GM10266 (cell line): ENCODE results near the gene RSBN1L.
"Not testable (repeated sequence)": the region's sequence is repeated elsewhere in the genome, so short reads cannot be mapped to it uniquely, and the experiment has no call there.

Experiments used
- DNase-seq: peaks from one replicate; pipeline ENCODE4 v3.0.0; 2012; ENCODE audit errors: extremely low spot score
- CTCF ChIP-seq: IDR thresholded peaks from 2 replicates; pipeline ENCODE4 v1.5.1; 2012; ENCODE audit warnings: mild to moderate bottlenecking, low read depth; ENCODE audit not compliant: control insufficient read depth, insufficient read depth; ENCODE audit errors: missing control alignments

RSBN1L gene

GRCh38 chr7:77696057-77696642, at the start of gene RSBN1L:
TSS of gene RSBN1L (plus strand) at chr7:77696459. CDS start at chr7:77696470, 11 bp downstream.
- peak; percentile 28 for TF ChIP-seq CTCF
- peak; percentile 95 for DNase-seq

DNA sequence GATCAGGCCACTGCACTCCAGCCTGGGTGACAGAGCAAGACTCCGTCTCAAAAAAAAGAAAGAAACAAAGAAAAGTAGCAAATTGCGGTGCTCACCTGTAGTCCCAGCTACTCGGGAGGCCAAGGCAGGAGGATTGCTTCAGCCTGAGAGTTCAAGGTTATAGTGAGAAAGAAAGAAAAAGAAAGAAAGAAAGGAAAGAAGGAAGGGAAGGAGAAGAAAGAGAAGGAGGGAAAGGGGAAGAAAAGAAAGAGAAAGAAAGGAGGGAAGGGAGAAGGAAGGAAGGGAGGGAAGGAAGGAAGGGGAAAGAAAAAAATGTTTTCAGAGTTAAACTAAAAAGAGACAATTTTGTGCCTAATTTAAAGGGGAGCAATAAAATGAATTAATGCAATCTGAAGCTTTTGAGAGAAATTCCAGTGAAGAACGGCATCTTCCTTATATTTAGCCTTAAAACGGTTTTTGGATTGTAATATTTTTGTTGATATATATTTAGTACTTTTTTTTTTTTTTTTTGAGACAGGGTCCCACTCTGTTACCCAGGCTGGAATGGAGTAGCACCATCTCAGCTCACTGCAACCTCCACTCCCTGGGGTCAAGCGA, 47.4 kb upstream of the RSBN1L start:
- TF ChIP-seq CTCF, result no peak
- no peak for DNase-seq

- no peak for TF ChIP-seq CTCF
- DNase-seq, result no peak
Observed at GRCh38 chr7:77649716-77650349, 46.4 kb upstream of the RSBN1L start.

DNA sequence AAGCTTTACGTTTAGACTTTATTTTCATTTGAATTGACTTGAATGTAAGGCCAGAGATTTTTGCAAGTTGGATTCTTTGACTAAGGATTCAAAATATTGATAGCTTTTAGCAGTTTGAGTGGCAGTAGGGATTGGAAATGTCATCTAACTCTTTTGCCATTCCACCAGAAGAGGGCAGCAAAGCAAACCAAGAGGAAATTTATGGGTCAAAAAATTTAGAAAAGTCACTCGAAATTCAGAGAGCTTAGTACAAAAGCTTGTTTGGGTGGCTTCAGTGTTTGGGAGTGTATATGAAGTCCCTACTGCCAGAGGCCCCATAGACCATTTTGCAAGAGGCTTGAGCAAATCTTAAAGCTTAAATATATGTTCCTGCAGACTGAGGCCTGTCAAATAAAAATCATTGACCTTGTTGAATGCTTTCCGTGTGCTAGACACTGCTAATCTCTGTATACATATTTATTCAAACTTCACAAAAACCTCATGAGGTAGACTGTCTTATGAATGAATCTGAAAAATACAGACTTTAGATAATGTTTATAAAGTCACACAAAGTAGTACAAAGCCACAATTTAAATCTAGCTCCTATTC, 44.6 kb upstream of the RSBN1L start:
- peak; percentile 70 for TF ChIP-seq CTCF
- peak; percentile 49 for DNase-seq

DNA sequence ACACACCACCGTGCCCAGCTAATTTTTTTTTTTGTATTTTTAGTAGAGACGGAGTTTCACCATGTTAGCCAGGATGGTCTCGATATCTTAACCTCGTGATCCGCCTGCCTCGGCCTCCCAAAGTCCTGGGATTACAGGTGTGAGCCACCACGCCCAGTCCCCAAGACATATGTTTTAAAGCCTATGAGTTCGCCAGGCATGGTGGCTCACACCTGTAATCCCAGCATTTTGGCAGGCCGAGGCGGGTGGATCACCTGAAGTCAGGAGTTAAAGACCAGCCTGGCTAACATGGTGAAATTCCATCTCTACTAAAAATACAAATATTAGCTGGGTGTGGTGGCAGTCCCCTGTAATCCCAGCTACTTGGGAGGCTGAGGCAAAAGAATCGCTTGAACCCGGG, 43.4 kb upstream of the RSBN1L start:
- not testable (repeated sequence) for DNase-seq

GRCh38 chr7:77653572-77653971, 42.7 kb upstream of the RSBN1L start:
- DNase-seq, result no peak

GRCh38 chr7:77655356-77655755, 40.9 kb upstream of the RSBN1L start:
- TF ChIP-seq CTCF, result no peak
- no peak for DNase-seq

More at GRCh38 chr7:77653572-77653971, 42.7 kb upstream of the RSBN1L start:
- TF ChIP-seq CTCF, result no peak
